Measurements from ENCODE around the gene SNCA. TPM values are rescaled to one million over a fixed set of nuclear protein-coding genes. Genes with fewer than 3 reads are reported as not detected.

SNCA gene
- polyA plus RNA-seq, 3 donors, result 44.3 to 57.5 (median 55.4) TPM

DNA sequence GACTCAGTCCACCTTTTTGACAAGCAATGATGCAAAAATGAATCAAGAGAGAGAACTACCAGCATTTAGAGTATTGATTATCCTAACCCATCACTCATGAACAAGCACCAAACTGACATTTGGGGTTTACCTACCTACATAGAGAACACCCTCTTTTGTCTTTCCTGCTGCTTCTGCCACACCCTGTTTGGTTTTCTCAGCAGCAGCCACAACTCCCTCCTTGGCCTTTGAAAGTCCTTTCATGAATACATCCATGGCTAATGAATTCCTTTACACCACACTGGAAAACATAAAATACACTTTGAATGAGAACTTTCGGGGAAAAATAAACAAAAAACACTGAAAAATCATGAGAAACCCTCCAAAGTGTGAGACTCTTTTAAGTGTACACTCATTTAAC lies 1.5 kb downstream of the SNCA start:
- no peak for DNase-seq (ENCODE audit: extremely low read depth in 1 of 11, low read depth in 9 of 11, low spot score in 4 of 11)

DNA sequence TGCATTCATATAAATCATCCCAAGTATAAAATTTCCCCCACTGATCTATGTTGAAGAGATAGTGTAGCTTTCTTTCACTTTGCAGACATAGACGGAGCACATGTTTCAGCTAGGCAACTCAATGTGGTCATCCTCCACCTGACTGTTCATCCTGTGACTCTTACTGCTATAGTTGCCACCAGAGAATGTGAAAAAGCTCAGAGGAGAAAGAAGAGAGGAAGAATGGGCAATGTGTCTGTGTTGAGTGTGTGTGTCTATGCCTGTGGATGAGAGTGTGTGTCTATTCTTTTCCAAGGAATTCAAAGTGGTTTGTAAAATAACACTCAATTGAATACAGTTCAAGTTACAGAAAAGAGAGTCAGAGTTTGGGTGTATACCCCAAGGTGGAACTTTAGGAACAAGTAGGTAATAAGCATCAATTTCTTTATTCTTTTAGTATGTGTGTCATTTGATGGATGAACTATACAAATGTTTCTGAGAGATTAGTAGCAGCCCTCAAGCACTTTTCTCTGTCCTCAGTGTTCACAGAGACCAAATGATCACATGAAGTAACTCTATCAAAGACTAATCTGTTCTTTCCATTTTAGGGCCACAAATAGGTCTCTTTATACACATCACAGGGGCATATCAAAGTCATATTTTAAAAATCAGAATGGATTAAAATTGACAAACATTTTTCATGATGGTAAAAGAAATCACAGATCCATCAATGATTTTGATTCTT lies 2.3 kb downstream of the SNCA start:
- no peak for DNase-seq (ENCODE audit: extremely low read depth in 1 of 11, low read depth in 9 of 11, low spot score in 4 of 11)

GRCh38 chr4:89829470-89830138 lies 7.4 kb downstream of the SNCA start:
- DNase-seq (ENCODE audit: extremely low read depth in 1 of 11, low read depth in 9 of 11, low spot score in 4 of 11), result no peak

DNA sequence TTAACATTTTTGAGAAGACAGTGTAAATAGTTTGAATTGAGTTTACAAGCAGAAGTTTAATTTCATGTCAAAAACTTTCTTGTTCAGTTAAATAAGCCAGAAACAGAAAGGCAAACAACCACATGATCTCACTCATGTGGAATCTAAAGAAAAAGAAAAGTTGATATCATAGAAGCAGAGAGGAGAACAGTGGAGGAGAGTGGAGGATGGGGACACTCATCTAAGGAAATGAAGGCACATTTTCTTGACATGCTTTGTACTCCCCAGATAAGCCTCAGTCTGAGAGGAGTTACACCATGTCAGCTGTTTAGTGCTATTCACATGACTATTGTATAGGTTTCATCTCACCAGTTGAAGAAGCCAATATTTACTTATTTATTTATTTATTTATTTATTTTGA lies 13.5 kb downstream of the SNCA start:
- no peak for DNase-seq (ENCODE audit: extremely low read depth in 1 of 11, low read depth in 9 of 11, low spot score in 4 of 11)

DNA sequence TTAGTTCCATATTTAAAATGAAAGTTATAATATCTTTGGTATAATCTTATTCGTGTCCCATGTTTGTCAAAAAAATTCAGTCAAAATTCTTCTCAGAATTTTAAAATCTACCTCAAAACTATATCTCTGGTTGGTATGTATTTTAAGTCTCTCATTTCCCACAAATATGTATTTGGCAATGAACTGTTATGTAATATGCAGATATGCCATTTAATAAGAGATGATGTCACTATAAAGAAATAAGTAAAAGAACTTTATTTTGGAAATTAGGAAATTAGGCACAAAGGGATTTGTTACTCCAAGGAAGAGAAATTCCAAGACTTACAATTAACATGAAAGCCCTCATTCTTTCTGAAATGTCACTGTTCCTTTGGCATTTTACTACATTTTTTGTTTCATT lies 15.3 kb downstream of the SNCA start:
- DNase-seq (ENCODE audit: extremely low read depth in 1 of 11, low read depth in 9 of 11, low spot score in 4 of 11), result no peak

DNA sequence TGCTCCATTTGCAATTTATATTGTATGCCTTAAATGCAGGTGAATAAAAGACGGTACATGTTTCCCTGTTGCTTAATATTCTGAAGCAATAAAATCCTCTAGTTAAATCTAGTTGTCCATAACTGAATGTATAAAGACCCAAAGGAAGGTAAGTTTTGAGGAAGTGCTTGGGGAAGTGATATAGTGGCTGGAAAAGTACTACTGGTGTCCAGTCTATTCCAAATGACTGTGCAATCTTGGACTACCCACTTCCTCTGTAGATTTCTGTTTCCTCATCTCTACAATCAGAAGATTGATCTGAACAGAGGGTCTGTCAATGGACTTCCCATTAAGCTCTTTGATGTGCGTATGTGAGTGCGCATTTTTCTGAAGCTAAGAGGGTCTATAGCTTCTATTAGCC lies 17.0 kb downstream of the SNCA start:
- DNase-seq (ENCODE audit: extremely low read depth in 1 of 11, low read depth in 9 of 11, low spot score in 4 of 11), result no peak

- no peak for DNase-seq (ENCODE audit: extremely low read depth in 1 of 11, low read depth in 9 of 11, low spot score in 4 of 11)
These were observed 22.6 kb downstream of the SNCA start for GRCh38 chr4:89814362-89814761.

DNA sequence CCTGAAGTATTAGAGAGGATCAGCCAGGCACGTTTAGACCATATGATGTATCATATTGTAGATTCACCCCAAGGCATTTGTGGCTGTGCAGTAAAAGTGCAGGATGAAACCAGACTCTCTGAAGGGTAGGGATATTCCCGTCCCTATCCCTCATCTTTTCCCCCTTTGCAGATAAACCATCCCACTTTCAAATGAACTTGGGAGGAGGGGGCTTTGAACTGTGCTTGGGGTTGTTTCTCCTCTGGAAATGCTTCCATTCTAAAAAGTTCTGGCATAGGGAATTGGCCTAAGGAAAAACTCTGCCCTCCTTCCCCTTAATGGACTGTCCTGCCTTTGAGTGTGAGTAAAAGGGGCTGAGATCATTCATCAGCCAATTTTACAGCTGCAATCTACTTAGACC lies 23.8 kb downstream of the SNCA start:
- DNase-seq (ENCODE audit: extremely low read depth in 1 of 11, low read depth in 9 of 11, low spot score in 4 of 11), result no peak

DNA sequence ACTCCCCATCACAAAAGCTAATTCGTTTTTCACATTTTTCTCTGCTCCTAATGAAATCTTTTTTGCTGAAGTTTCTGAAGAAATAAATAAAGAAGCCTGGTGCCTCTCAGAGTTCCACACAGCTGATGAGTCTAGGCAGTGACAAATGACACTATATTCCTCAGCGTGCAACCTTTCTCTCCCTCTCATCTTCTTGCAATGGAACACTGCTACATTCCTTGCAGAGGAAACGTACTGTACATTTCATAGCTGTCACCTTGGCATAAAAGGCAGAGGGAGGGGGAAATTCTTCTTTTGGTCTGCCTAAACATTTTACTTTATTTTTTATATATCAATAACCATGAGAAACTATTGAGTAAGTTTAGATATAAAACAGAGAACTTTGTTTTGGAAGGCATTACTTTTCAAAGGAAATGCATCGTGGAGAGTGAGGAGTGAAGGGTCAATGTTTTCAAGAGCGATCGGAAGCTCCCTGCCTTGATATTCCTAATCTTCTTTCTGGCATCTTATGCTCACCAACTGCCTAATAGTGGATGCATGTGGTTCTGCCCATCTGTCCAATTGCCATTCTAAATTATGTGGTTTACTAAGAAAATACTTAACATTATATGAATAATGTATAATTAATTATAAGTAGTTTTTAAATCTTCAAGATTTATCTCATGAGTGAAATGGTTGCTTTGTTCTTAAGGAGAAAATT lies 29.4 kb downstream of the SNCA start:
- no peak for DNase-seq (ENCODE audit: extremely low read depth in 1 of 11, low read depth in 9 of 11, low spot score in 4 of 11)

DNA sequence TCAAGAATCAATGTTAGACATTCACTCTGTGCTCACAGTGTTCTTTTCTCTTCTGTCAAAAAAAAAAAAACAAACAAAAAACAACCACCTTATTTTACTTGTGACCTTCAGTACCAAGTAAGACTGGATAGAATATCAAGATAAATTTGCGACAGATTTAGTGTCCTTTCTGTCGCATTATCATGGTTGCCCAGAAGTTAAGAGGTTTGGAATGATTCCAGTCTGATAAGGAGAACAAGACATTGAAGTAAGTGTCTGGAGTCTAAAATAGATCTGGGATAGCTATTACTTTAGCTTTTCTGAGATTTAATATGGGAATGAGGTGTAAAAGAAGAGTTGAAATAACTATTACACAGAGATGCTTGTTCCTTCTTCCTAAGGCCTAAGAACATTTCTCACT lies 31.7 kb downstream of the SNCA start:
- DNase-seq (ENCODE audit: extremely low read depth in 1 of 11, low read depth in 9 of 11, low spot score in 4 of 11), result no peak

DNA sequence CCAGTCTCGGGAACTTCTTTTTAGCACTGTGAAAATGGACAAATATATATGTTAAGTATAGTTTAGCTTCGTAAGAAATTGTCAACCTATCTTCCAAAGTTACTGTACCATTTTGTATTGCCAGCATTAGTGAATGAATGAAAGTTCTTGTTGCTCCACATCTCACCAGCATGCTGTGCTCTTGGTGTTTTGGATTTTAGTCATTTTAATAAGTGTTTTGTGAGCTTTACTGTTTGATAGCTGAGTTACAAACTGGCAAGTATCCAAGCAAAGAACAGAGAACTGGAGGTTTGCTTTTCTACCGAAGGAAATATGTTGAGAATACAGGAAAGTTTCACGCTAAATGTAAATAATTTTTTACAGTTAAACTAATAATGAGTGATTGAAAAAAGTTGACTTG lies 33.0 kb downstream of the SNCA start:
- DNase-seq (ENCODE audit: extremely low read depth in 1 of 11, low read depth in 9 of 11, low spot score in 4 of 11), result no peak

GRCh38 chr4:89803036-89803435 lies 33.9 kb downstream of the SNCA start:
- no peak for DNase-seq (ENCODE audit: extremely low read depth in 1 of 11, low read depth in 9 of 11, low spot score in 4 of 11)

DNA sequence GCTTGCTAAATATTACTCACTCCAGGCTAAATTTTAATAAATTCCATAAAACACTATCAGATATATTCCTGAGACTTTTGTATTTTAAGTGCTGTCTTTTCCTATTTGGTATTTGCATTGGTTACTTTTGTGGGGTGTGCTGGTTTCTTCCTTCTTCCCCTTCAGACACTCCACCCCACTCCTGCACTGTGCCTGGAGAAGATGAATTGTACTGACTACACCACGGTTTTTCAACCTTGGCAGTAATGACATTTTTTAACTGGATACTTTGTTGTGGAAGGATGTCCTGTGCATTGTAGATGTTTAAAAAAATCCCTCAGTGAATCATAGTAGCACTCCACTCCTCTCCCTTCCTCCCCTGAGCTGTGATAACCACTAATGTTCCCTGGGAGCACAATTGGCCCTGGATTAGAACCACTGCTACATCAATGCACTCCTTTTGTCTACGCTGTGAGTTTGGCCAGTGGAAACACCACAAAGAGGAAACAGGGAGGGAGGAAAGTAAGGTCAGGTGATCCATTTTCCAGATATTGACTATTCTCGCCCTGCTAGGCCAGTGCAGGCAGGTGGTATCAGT lies 36.3 kb downstream of the SNCA start:
- no peak for DNase-seq (ENCODE audit: extremely low read depth in 1 of 11, low read depth in 9 of 11, low spot score in 4 of 11)

DNA sequence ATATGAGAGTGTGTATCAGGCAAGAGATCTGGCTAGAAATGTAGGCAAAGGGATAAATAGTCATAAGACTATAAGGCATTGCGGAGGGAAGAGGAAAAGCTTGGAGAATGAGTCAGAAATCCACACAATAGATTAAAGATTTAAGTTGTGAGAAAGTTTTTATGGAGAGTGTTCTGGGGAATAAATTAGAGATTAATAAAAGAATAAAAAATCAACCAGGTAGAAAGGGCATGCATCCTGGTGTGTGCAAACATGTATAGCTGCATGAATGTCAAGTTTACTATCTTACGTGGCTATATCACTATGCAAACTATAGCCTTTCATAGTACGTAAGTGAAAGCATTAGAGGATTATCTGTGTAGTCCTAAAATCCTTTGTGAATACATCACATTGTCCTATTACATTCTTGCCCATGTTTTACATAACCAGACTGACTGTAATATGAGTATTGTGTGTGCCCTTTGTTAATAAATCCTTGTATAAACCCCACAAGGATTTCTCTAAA lies 36.9 kb downstream of the SNCA start:
- DNase-seq (ENCODE audit: extremely low read depth in 1 of 11, low read depth in 9 of 11, low spot score in 4 of 11), result no peak

GRCh38 chr4:89799071-89799470 lies 37.9 kb downstream of the SNCA start:
- DNase-seq (ENCODE audit: extremely low read depth in 1 of 11, low read depth in 9 of 11, low spot score in 4 of 11), result no peak

- DNase-seq (ENCODE audit: extremely low read depth in 1 of 11, low read depth in 9 of 11, low spot score in 4 of 11), result no peak
These were observed 39.8 kb downstream of the SNCA start for GRCh38 chr4:89797117-89797516.

GRCh38 chr4:89788206-89789072 lies 48.5 kb downstream of the SNCA start:
- no peak for DNase-seq (ENCODE audit: extremely low read depth in 1 of 11, low read depth in 9 of 11, low spot score in 4 of 11)

GRCh38 chr4:89784686-89785231 lies 52.2 kb downstream of the SNCA start:
- DNase-seq (ENCODE audit: extremely low read depth in 1 of 11, low read depth in 9 of 11, low spot score in 4 of 11), result no peak

GRCh38 chr4:89781321-89781720 lies 55.6 kb downstream of the SNCA start:
- DNase-seq (ENCODE audit: extremely low read depth in 1 of 11, low read depth in 9 of 11, low spot score in 4 of 11), result no peak

Measured in renal cortex interstitium (tissue), 11 donors.